22Rv1 (cell line): ENCODE measurements around the gene COL4A2.
A peak's percentile ranks its signal among the peaks of the same experiment; 100 is the strongest.

ENCODE experiments used
- H3K27ac ChIP-seq: fragments of 450-650 bp; 2 replicates; pipeline ENCODE4 v1.5.1; 2017
- CTCF ChIP-seq: fragments of 450-650 bp; IDR thresholded peaks from 2 replicates; pipeline ENCODE4 v1.5.1; 2017; ENCODE audit warnings: mild to moderate bottlenecking
- ZFX ChIP-seq: fragments of 450-650 bp; IDR thresholded peaks from 2 replicates; pipeline ENCODE4 v1.6.1; 2017; ENCODE audit warnings: antibody characterized with exemption, borderline replicate concordance

The COL4A2 gene

GRCh38 chr13:110352735-110353134 is 45.7 kb downstream of the COL4A2 start:
- no peak for TF ChIP-seq ZFX
- TF ChIP-seq CTCF = peak; percentile 42
- no peak overlapping the region for H3K27ac ChIP-seq

GRCh38 chr13:110353339-110353977 is 46.4 kb downstream of the COL4A2 start:
- no peak for TF ChIP-seq ZFX
- TF ChIP-seq CTCF = no peak
- no peak overlapping the region for H3K27ac ChIP-seq

GRCh38 chr13:110354123-110354627 is 47.1 kb downstream of the COL4A2 start:
- TF ChIP-seq CTCF (no peak), ZFX (no peak)
- H3K27ac ChIP-seq = no peak overlapping the region

- H3K27ac ChIP-seq = no peak overlapping the region
- no peak for TF ChIP-seq CTCF
- no peak for TF ChIP-seq ZFX
Measured at GRCh38 chr13:110354715-110355473, 47.8 kb downstream of the COL4A2 start.

- no peak overlapping the region for H3K27ac ChIP-seq
- no peak for TF ChIP-seq ZFX
- TF ChIP-seq CTCF = no peak
Measured at GRCh38 chr13:110356362-110356761, 49.3 kb downstream of the COL4A2 start.

- no peak for TF ChIP-seq CTCF
- no peak for TF ChIP-seq ZFX
- no peak overlapping the region for H3K27ac ChIP-seq
Measured at GRCh38 chr13:110358381-110358780, 51.3 kb downstream of the COL4A2 start.

GRCh38 chr13:110359840-110360301 is 52.8 kb downstream of the COL4A2 start:
- no peak overlapping the region for H3K27ac ChIP-seq
- TF ChIP-seq CTCF (no peak), ZFX (no peak)
